GM23248 (cell line): ENCODE data around the gene AGRP.

Source experiments
- EZH2 ChIP-seq: fragments of 200-600 bp; sonication (generic); IDR thresholded peaks from 2 replicates; pipeline ENCODE4 v1.6.1; 2018; ENCODE audit warnings: antibody characterized with exemption, mild to moderate bottlenecking; ENCODE audit not compliant: insufficient read depth, poor library complexity, severe bottlenecking
- EZH2phosphoT487 ChIP-seq: fragments of 200-600 bp; sonication (generic); IDR thresholded peaks from 2 replicates; pipeline ENCODE4 v1.6.1; 2018; ENCODE audit warnings: antibody characterized with exemption, moderate library complexity, mild to moderate bottlenecking, low read depth; ENCODE audit not compliant: insufficient read depth

DNA sequence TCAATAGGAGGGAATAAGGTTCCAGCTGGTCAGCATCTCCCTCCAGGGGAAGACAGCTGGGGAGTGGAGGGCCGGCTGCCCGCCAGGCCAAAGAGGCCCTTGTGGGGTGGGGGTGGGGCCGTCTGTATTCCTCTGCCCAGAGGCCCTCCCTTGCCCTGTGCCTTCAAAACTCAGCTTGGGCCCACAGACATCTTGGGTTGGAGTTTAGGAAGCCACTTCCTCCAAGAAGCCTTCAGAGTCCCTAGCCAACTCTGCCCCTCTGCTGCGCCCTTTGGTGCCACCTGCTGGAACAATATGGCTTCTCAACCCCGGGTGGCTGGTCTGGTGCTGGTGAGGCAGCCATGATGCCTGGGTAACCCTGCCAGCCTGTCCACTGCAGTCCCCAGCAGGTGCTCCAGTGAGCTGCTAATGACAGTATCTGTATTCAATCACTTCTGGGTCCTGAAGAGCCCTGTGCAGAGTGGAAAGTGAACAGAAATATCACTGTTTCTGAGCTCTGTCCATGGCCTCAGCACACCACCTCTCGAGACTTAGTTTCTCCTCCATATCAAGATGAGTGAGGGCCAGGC lies 35.8 kb downstream of the AGRP start:
- TF ChIP-seq EZH2 (no peak), EZH2phosphoT487 (no peak)
